Thymus (tissue), 11 donors: Measurements from ENCODE around the gene KCNMB2. TPM values are rescaled to one million over a fixed set of nuclear protein-coding genes. Genes with fewer than 3 reads are reported as not detected.

Experiments used
- DNase-seq, 9 donors: peaks; one replicate each; pipeline ENCODE4 v3.0.0-alpha.2; 2013; ENCODE audit warnings: low spot score in 9 of 9, low read depth in 6 of 9, missing footprints in 1 of 9
- H3K27ac ChIP-seq, 2 donors: one replicate each; pipeline ENCODE4 v1.5.1; 2013; ENCODE audit warnings: control low read depth in 1 of 2, low read depth in 1 of 2, low read length in 1 of 2, mild to moderate bottlenecking in 1 of 2, moderate library complexity in 1 of 2
- H3K27me3 ChIP-seq, 2 donors: one replicate each; pipeline ENCODE4 v1.5.1; 2013; ENCODE audit warnings: low read length in 1 of 2; ENCODE audit not compliant: control insufficient read depth in 2 of 2, insufficient read depth in 1 of 2
- H3K36me3 ChIP-seq, 2 donors: one replicate each; pipeline ENCODE4 v1.5.1; 2013; ENCODE audit warnings: low read length in 1 of 2, mild to moderate bottlenecking in 1 of 2, moderate library complexity in 1 of 2; ENCODE audit not compliant: control insufficient read depth in 2 of 2, insufficient read depth in 2 of 2
- H3K4me1 ChIP-seq, 2 donors: one replicate each; pipeline ENCODE4 v1.5.1; 2013; ENCODE audit warnings: low read length in 2 of 2; ENCODE audit not compliant: control insufficient read depth in 2 of 2, insufficient read depth in 2 of 2
- H3K4me3 ChIP-seq, 2 donors: one replicate each; pipeline ENCODE4 v1.5.1; 2013; ENCODE audit warnings: low read length in 2 of 2, control low read depth in 1 of 2, mild to moderate bottlenecking in 1 of 2
- H3K9me3 ChIP-seq, 2 donors: one replicate each; pipeline ENCODE4 v1.5.1; 2013; ENCODE audit warnings: low read length in 1 of 2, mild to moderate bottlenecking in 1 of 2; ENCODE audit not compliant: control insufficient read depth in 2 of 2, insufficient read depth in 1 of 2
- WGBS: extraction: QIAGEN DNeasy Blood & Tissue Kit; methylation state at CpG from one replicate; pipeline ENCODE4 v1.1.7; 2013; 5-methylcytosine and 5-hydroxymethylcytosine counted together
- polyA plus RNA-seq: library from polyadenylated mRNA; stranded (reverse); fragments of 200-250 nt; gene quantifications from one replicate; pipeline ENCODE4 v1.2.3, GENCODE V29; 2013
- total RNA-seq: library from RNA; stranded (reverse); fragments of 120-200 nt; gene quantifications from one replicate; pipeline ENCODE4 v1.2.4, GENCODE V29; 2013
- donor health status: healthy.

KCNMB2 gene
- total and polyA plus RNA-seq, 2 donors, result 0.09 to 0.19 TPM

DNA sequence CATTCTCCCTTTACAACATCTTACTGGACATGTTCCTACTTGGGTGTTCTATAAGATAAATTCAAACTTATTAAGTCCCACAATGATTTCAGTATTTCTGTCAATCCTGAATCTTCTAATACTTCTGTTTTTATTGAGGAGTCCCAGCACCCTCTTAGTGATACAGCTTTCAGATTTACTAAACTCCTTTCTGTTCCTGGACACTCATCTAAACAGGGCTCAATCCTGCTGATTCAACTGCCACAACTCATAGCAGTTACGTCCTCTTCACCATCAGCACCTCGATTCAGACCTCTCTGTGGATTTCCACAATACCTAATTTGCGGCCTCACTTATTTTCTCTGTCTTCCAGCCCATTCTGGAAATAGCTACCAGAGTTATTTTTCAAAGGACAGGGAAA lies 101.6 kb downstream of the KCNMB2 start:
- DNase-seq, result no peak

DNA sequence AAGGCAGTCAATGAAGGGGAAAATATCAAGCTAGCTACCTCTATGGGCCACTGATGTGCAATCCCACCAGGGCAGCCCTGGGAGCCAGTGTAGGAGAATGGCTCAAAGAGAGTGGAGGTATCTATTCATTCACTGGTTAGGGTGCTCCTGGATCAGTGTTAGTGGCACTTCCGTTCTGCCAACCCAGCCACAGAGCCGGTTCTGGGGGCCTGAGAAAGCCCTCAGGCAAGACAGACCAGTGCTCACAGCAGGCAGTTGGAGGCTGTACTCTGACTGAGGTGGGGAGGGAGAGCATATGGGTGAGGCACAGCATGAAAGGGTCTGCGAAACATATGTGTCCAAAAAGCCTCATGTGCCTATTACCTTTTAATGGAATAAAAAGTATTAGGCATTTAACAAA lies 109.3 kb downstream of the KCNMB2 start:
- no peak overlapping the region for H3K4me3 ChIP-seq
- H3K36me3 ChIP-seq, result no peaks in the 10 kb centered on the region
- H3K9me3 ChIP-seq, result no peaks in the 10 kb centered on the region
- whole genome bisulfite sequencing, result 90% methylated on average over 3 of the region's 3 CpGs
- no peaks in the 10 kb centered on the region for H3K27me3 ChIP-seq
- H3K4me1 ChIP-seq, result no peaks in the 10 kb centered on the region
- DNase-seq, result no peak
- H3K27ac ChIP-seq, result no peak overlapping the region

More for the DNA sequence above, 101.6 kb downstream of the KCNMB2 start:
- Histone ChIP-seq H3K27me3 (no peaks in the 10 kb centered on the region), H3K36me3 (no peaks in the 10 kb centered on the region), H3K4me3 (no peak overlapping the region), H3K27ac (no peak overlapping the region), H3K9me3 (peaks cover 0 to 7% of the 10 kb centered on the region in 2 donors), H3K4me1 (no peaks in the 10 kb centered on the region)
- 88% methylated on average over 3 of the region's 3 CpGs for WGBS

DNA sequence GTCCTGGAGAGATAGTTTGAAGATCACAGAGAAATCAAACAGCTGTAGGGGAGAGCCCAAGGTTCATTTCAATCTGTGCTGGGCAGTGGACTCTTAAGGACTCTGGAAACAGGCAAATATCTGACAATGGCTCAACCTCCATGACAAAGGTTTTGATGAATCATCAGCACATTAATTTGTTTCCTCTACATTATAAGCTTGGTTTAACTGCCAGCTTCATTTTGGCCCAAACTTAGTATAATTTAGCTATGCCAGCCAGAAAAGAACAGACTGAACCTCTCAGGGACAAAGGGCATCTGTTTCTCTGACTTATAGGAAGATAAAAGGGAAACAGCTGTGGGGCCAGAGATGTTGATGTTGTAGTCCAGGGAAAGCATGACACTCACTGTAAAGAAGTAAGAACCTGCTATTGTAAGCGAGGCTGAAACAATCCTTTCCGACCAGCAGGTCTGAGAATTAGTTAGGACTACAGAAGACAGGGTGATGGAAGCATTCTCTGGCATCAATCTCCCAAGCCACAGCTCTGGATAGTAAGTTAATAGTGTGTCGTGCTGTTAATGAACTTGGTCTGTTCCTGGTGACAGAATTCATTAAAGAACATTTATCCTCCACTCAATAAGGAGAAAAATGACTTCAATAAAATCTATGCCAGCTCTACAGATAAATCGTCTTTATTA lies 110.1 kb downstream of the KCNMB2 start:
- no peaks in the 10 kb centered on the region for H3K4me1 ChIP-seq
- 88% methylated on average over 4 of the region's 4 CpGs for WGBS
- H3K27ac ChIP-seq, result no peak overlapping the region
- DNase-seq, result no peak
- H3K9me3 ChIP-seq, result no peaks in the 10 kb centered on the region
- no peaks in the 10 kb centered on the region for H3K27me3 ChIP-seq
- no peak overlapping the region for H3K4me3 ChIP-seq
- no peaks in the 10 kb centered on the region for H3K36me3 ChIP-seq

DNA sequence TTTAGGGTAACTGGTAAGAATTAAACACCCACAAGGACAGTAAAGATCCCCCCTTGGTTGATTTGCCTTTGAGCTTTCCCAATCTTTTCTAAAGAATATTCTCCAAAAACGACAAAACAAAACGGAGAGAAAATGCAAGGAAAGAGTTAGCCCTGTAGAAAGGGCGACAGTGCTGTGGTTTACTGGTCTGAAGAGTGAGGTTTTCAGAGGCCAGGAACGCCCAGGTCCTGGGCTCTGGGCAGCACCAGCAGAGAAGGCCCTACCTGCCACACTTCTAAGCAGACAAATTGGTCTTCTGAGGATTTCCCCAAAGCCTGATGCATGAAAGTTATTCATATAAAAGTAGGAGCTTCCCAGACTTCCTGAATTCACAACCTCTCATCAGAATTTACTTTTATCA lies 119.3 kb downstream of the KCNMB2 start:
- Histone ChIP-seq H3K27me3 (no peaks in the 10 kb centered on the region), H3K4me1 (no peaks in the 10 kb centered on the region), H3K36me3 (no peaks in the 10 kb centered on the region), H3K4me3 (no peak overlapping the region), H3K9me3 (no peaks in the 10 kb centered on the region), H3K27ac (no peak overlapping the region)
- DNase-seq, result no peak
- WGBS, result 87% methylated on average over 4 of the region's 4 CpGs

DNA sequence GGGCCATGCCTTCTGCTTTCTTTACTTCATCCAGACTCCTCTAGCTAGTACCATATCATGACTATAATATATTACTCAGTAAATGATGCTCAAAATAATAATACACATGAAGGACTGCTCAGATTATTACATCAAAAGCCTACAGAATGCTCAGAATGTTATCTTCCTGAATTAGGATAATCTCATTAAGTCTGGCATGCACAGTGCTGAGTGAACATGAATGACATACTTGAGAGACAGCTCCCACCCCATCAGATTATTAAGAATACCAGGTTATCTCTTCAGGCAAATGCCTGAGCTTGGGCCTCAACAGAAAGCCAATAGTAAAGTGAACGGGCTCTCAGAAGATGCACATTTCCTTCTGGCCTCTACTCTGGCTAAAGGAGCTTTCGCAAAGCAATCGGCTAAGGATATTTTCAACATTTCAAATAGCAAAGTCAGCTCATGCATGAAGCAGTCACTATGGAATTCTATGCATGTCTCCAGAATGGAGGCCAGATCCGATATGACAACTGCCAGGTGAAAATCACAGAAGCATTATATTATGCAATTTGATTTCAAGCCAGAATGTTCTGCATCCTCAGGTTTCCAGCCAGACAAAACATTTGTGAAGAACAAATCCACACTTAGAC lies 122.6 kb downstream of the KCNMB2 start:
- Histone ChIP-seq H3K4me3 (no peak overlapping the region), H3K27ac (no peak overlapping the region), H3K27me3 (no peaks in the 10 kb centered on the region), H3K36me3 (no peaks in the 10 kb centered on the region), H3K4me1 (no peaks in the 10 kb centered on the region), H3K9me3 (no peaks in the 10 kb centered on the region)
- WGBS, result 89% methylated on average over 4 of the region's 4 CpGs
- no peak for DNase-seq

DNA sequence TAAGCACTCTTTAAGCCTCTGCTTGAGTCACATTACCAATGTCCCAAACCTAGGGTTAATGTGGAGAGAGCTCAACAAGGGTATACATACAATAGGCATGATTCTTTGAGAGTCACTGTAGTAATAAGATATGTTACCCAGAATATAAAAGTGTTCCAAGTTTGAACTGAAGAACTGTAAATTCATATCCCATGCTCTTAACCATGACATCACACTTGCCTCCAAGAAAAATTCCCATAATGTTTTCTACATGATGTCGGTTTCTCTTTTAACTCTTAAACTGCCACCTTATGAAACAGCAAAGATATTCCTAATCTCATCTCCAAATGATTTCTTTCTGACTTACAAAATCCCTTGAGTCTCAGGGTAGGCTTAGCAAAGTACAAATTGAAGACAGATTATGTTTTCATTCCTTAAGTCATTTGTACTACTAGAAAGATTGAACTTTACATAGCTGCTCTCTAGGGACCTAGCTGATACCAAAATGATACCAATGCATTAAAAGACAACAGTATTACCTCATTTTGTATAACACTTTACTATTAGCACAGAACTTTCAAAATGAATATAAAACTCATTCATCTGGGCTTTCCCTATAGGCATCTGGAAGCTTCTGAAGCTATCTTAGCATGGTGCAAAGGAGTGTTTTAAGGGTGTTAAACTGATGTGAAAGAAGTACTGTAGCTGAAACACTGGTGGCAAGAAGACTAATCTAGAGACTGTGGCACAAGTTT lies 127.1 kb downstream of the KCNMB2 start:
- Histone ChIP-seq H3K36me3 (no peaks in the 10 kb centered on the region), H3K9me3 (no peaks in the 10 kb centered on the region), H3K4me3 (no peak overlapping the region), H3K27me3 (no peaks in the 10 kb centered on the region), H3K4me1 (no peaks in the 10 kb centered on the region), H3K27ac (no peak overlapping the region)
- 90% methylated on average over 1 of the region's 1 CpG for WGBS
- no peak for DNase-seq

DNA sequence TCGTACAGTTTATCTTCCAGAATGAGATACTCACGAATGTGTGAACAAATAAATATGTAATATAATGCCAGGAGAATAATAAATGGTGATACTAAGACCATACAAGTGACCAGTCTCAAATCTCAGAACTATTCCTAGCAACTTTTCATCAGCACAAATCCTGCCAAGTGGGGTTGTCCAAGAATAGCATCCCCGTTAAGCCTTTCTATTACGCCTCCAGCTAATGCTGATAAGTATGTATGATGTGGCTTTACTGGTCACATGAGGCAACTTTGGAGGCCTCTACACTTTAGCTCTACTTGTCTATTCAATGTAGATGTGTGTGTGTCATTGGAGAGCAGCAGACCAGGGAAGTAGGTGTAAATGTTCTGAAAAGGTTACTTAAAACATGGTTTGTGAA lies 129.5 kb downstream of the KCNMB2 start:
- no peak overlapping the region for H3K27ac ChIP-seq
- no peak overlapping the region for H3K4me3 ChIP-seq
- H3K36me3 ChIP-seq, result no peaks in the 10 kb centered on the region
- H3K9me3 ChIP-seq, result no peaks in the 10 kb centered on the region
- WGBS, result 89% methylated on average over 4 of the region's 4 CpGs
- DNase-seq, result no peak
- H3K27me3 ChIP-seq, result no peaks in the 10 kb centered on the region
- H3K4me1 ChIP-seq, result no peaks in the 10 kb centered on the region

DNA sequence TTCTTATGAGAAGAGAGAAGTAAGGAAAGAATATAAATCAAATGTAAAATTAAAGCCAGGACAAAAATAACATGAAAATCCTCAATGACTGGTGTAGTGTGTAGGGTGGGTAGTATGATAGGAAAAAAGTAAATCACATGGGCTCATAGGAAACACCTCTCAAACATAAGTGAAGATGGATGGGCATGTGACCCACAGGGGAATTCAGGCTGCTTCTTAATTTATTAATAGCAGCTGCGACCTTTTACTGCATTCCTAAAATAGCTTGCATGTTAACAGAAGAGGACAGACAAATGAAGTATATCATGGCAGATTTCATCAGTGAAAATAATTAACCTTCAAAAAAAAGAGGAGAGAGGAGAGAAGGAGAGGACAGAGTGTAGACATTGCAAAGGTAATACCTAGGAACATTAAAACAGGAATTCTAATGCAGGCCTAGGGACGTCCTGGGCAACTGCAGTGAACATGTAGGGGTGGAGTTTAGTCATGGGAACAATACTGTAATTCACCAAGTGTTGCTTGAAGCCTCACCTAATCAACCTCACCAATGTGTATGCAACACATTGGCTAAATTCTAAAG lies 132.9 kb downstream of the KCNMB2 start:
- H3K4me1 ChIP-seq, result peaks cover 0 to 4% of the 10 kb centered on the region in 2 donors
- no peaks in the 10 kb centered on the region for H3K36me3 ChIP-seq
- no peaks in the 10 kb centered on the region for H3K9me3 ChIP-seq
- H3K27me3 ChIP-seq, result no peaks in the 10 kb centered on the region
- WGBS, result 75% methylated on average over 2 of the region's 2 CpGs
- H3K4me3 ChIP-seq, result no peak overlapping the region
- no peak for DNase-seq
- H3K27ac ChIP-seq, result no peak overlapping the region

DNA sequence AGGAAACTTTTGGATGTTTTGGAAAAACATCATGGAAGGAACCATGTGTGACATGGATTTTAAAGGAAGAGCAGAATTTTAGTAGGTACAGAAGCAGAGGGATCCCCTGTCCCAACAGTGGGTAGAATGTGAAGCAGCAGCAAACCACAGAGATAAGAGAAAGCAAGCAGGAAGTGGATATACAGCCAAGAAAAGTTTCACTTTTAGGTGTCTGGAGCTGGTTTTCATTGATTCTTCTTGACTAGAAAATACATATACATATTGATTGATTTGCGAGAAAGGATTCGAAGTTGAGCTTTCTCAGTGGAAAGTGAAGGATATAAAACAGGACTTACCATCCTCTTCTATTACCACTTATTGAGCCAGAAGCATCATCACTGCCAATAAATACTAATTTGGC lies 133.5 kb downstream of the KCNMB2 start:
- Histone ChIP-seq H3K36me3 (no peaks in the 10 kb centered on the region), H3K9me3 (no peaks in the 10 kb centered on the region), H3K27ac (no peak overlapping the region), H3K4me3 (no peak overlapping the region), H3K27me3 (no peaks in the 10 kb centered on the region), H3K4me1 (peaks cover 0 to 4% of the 10 kb centered on the region in 2 donors)
- 98% methylated on average over 2 of the region's 2 CpGs for WGBS
- no peak for DNase-seq
